Right lung (tissue), 5 donors: ENCODE measurements around the gene GRAP2. TPM values are rescaled to one million over a fixed set of nuclear protein-coding genes. Genes with fewer than 3 reads are reported as not detected.
"Not testable (repeated sequence)": the region's sequence is repeated elsewhere in the genome, so short reads cannot be mapped to it uniquely, and the experiment has no call there.

Experiments used
- DNase-seq, 2 donors: peaks; one replicate each; pipeline ENCODE4 v3.0.0-alpha.2; 2013
- polyA plus RNA-seq, 5 donors: library from polyadenylated mRNA; unstranded; fragments of 120-200 nt; gene quantifications; one replicate each; pipeline versions ENCODE4 v1.2.1 to v1.2.3, GENCODE V29; 2013; ENCODE audit warnings: inconsistent platforms in 1 of 5, low replicate concordance in 1 of 5; ENCODE audit not compliant: insufficient read length in 5 of 5, insufficient read depth in 1 of 5

GRAP2 gene
- polyA plus RNA-seq, 5 donors, result 1.6 to 2.6 (median 1.9) TPM

DNA sequence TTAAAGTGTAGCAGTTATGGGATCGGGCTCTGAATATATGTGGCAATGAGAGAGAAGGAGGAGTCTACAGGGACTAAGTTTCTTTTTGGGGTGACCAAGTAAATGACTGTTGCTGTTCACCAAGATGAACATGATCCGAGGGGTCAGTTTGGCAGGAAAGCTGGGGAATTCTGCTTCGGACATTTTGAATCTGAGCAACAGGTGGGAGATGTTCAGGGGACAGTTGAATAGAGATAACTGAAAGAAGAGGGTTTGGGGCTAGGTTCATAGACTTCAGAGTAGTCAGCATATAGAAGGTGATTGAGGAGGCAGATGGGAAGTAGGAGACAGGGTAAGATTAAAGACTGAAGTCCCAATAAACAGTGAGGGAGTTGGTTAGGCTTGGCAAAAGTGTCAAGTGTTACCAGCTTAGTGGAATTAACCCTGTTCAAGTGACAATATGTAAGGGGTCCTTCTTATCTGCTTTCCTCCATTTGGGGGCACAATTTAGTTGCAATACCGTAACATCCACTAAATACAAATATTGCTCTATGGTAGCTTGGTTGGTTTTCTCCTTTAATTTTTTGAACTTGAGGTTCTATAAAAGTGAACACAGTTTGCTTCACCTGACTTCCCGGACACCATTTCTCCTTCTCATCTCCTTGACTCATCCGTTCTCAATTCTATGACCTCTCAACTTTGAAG, 4.4 kb upstream of the GRAP2 start:
- DNase-seq, result no peak

GRCh38 chr22:39897841-39898240, 3.0 kb upstream of the GRAP2 start:
- no peak for DNase-seq

GRCh38 chr22:39898997-39899396, 1.9 kb upstream of the GRAP2 start:
- DNase-seq, result no peak

DNA sequence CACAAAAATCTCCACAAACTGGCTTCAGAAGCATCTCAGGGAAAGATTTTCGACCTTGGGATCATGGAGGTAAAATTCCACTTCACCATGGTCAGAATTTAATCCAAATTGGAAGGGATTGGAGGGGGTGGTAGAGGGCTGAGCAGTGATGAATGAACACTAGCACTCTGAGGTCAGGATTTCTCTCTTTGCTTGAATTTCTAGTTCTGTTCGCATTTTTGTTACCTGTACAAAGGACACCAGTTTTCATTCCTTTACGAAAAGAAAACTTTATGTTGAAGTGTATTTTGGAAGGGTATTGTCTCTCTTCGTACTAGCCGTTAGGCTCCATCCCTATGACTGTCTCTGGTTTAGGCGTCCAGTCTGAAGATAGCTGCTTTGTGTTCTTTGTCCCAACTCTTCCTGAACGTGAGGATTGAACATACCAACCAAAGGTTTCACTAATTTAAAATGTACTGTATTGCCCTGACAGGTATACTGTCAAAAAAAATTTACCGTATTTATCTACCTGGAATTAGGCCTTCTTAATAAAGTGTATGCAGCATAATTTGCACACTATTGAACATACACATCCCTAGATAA, 772 bp downstream of the GRAP2 start:
- DNase-seq, result no peak

GRCh38 chr22:39904024-39904423, 3.1 kb downstream of the GRAP2 start:
- DNase-seq, result not testable (repeated sequence)

DNA sequence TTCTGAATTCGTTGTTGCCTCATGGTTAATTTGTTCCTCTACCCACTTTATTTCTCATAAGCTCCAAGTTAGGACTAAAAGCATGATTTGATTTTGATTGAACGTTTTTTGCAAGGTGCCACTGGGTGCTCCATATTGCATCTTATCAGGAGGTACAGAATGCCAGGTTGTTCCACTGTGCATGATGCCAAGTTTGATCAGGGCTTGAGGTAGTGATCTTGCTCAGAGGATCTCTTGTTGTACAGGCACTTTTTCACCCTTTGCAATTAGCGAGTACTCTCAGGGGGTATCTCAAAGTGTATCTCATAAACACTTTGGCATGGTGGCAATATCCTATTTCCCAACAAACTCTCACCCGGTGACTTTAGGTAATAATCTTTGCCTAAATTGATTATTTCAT, 4.0 kb downstream of the GRAP2 start:
- no peak for DNase-seq

DNA sequence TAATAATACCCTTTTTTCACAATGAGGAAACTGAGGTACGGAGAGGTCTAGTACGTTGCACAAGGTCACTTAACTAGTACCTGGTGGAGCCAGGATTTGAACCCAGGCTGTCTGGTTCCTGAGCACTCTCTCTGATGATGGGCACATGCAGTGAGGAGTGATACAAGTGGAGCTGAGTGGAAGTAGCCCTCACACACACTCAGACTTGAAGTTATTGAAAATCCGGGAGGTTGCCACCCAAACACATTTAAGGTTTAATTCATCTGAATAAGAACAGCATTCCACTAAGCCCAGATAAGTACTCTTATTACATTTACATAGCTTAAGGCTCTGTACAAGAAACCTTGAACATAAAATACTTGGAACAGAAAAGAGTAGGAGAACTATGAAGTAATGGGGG, 4.8 kb downstream of the GRAP2 start:
- no peak for DNase-seq

DNA sequence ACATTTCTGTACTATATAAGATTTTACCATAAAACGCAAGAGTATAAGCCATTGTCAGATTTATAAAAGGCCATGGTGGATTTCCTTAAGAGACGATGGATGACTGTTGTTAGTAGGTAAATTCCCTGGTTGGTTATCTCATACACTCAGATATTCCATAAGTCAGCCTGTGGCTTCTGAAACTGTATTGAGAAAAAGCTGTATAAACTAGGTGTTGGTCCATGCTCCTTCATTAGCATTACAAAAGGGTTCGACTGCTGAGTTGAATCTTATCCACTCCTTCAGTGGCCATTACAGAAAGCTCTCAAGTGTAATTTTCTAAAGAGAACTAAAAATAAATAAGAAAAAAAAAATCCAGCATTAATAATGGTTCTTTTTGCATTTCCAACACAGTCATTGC, 5.3 kb downstream of the GRAP2 start:
- DNase-seq, result no peak

DNA sequence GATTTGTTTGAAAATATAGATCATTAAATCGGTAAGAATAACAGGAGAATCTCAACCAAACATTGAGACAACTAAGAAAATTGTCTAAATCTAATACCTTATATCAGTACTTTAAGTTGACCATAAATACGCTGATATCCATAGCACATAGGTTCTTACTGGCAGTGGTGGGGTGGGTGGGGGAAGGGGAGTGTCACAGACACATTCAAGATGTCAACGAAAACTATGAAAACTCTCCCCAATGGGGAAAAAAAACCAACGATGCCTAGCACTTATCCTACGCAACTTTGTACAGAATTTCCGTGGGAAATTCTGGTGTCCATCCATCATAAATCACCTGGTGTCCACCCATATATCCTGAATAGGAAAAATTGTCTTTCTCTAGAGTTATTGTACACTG, 6.2 kb downstream of the GRAP2 start:
- DNase-seq, result no peak

DNA sequence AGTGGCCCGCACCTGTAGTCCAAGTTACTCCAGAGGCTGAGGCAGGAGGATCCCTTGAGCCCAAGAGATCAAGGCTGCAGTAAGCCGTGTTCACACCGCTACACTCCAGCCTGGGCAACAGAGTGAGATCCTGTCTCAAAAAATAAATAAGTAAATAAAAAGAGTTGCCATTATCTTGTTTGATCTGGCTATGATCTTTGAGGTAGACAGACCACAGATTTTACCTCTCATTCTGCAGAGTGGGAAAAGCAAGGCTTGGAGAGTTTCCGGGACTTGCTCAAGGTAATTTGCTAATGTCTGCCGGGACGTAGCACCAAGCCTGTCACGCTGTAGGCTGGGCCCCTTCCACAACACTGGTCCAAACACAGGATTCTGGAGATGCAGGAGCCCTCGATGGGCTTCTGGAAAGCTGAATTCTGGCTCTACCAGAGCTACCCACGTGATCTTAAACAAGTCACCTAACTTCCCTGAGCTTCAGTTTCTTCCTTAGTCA, 6.8 kb downstream of the GRAP2 start:
- DNase-seq, result no peak

- no peak for DNase-seq
These were observed 7.3 kb downstream of the GRAP2 start for GRCh38 chr22:39908136-39908535.

DNA sequence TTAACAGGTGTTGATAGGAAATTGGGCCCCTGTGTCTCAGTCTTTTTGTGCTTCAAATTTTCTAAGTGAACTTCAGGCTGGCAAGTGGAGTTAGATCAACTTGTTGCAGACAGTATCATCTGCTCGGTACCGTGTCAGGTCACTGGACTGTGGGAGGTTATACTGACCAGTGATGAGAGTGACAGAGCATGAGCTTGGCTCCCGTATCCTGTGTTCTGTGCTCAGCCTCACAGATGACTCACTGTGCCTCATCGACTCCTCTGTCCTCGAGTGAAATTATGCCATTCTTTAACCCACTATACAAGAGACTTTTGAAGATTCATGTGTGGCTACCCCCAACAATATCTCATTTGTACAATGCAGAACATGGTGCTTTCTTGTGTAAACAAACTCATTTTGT, 7.9 kb downstream of the GRAP2 start:
- no peak for DNase-seq

GRCh38 chr22:39910876-39911613, 10.2 kb downstream of the GRAP2 start:
- no peak for DNase-seq

DNA sequence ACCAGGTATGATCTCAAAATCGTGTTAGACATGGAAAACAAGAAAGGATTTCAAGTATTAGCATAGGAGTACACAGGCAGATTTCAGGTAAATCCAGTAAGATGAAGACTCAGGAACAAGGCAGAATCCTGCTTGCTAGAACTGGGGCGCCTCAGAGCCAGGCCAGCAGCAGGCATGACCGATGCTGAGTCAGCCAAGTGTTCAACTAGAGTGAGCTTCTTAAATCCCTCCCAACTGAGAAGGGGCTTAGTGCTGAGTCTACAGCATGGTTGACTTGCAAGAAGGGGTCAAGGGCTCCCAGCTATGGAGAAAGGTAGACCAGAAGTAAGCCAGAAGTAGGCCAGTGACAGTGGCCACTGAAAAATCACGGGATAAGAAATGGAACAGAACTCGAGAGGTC, 12.4 kb downstream of the GRAP2 start:
- no peak for DNase-seq

DNA sequence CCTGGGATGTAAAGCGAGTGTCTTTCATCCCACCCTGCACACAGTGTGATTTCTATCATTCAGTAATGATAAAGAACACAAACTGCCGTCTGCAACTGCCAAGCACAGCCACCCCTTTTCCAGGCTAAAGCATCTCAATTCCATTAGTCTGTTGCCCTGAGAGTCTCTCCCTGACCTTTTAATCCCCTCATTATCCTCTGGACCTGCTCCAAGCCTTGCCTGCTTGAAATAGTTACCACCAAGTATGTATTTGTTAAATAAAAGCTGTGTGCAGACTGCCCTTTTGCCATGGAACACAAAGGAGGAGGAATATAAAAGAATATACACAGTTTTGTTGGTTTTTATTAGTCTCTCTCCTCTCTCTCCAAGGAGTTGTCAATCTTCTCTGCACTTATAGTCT, 13.0 kb downstream of the GRAP2 start:
- DNase-seq, result no peak

DNA sequence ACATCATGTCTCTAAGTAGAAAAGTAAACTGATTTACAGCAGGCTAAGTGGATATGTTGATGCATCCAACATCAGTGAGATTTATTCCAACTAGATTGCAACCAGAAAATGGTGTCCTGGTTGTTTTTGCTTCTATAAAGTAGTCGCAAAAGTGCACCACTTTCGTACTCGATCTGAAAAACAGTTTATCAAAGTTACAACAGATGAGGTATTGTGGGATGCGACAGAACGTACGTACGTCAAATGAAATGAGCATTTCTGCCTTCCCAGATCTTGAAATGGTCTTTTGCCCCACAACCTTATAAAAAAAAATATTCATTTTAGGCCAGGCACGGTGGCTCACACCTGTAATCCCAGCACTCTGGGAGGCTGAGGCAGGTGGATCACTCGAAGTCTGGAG, 13.7 kb downstream of the GRAP2 start:
- DNase-seq, result no peak

DNA sequence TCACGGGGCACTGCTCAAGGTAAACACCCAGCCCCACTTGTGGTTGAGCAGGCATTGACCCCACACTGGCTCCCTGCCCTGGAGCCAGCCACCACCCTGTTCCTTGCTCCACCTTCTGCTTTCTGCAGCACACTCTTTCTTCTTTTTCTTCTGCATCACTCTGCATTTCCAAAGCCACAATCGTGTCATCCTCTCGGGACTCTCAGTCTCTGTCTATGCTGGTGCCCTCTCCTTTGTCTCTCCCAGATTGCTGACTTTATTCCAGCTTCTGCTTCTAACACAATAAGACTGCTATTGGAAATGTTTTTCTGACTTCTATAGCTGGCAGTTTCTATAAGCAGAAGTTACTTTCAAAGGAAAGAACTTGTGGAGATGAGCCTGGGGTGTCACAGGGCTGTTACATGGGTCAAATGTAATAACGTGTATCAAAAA, 14.4 kb downstream of the GRAP2 start:
- DNase-seq, result no peak

DNA sequence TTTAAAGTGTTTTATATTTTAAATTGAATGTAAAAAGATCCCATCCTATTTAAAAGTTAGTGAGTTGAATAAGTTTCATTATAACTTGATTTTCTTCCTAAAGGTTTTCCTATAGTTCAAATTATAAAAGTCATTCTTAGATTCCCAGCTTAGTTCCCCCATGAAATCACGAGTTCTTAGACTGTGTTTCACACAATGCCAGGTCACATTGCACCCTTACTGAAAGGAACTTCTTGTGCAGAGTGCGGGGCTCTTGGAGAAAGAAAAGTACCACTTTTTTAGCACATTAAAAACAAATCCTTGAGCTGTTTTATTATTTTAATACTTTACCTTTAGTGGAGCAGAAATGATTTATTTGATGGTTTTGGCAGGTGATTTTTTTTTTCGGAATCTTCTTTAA, 15.6 kb downstream of the GRAP2 start:
- no peak for DNase-seq

DNA sequence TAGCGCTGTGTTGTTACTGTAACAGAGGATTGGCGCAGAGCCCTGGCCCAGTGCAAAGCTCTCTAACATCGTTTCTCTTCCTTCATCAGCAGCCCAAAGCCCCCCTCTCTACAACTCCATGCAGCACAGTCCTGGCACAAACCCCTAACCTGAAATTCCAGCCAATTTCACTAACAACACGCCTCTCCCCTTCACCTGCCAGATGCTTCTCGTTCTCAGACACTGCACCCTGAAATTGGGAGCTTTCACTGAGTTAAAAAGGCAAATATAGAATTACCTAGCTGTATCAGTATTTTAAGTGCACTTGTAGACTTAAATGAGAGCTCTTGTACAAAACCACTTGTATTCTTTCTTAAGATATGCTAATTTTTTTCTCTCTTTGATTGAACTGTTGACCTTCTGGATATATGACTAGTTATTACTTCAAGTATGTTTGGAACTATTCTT, 16.3 kb downstream of the GRAP2 start:
- peak; percentile 42 to 43 for DNase-seq

DNA sequence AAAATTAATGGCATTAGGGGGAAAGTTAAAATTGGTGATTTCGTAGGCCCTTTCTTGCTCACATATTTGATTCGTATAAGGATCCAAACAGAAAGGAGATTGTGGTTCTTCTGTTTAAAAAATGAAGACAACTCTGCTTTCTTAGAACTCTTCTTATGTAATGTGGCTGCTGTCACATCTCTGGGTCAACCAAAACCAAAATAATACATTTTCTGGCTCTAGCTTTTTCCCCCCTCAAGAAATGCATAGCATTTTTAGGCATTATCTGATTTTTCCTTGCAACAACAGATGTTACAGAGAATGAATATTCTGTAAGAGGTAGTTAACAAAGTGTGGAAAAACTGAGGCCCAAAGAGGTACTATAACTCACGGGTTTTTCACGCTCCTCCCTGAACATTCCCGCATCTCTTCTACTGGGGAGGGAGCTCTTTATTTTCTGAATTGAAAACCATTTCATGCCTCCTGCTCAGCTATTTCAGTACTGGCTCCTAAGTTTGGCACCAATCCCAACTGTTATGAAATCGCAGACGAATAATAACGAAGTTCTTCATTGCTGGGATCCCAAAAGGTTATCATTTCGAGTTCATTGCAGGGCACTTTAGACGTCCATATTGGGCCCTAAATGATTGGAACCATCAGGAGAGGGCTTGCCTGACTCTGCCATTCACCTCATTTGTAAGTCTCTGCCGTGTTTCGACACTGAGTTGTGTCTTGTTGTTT, 17.1 kb downstream of the GRAP2 start:
- DNase-seq, result peak; percentile 74 to 78

DNA sequence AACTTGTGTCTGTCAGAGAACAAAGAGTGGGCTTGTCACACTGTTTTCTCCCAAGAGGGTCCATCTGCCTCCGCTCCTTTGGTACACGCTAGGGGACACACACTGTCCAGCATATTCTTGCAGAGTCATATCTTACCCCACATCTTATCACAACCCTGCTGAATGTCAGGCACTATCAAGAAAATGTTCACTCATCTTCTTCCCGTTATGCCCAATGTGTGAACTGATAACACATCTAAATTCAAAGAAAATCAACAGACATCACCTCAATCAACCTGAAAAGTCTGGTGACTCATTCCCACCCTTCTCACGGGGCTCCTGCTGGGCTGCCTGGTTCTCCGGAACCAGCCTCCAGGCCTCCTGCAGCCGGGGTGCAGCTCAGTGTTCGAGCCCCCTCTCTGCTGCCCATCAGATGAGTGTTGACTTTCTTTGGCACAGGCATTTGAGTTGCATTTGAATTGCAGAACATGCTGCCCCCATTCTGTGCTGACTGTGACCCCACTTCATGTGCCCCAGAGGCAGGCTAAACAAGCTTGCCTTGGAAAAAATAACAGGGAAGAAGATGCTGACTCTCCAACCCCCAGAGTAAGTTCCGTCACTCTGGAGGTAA, 19.4 kb downstream of the GRAP2 start:
- no peak for DNase-seq

GRCh38 chr22:39923696-39924095, 22.8 kb downstream of the GRAP2 start:
- no peak for DNase-seq
